ENCODE data around the gene FAM193A.
"Not testable (repeated sequence)": the region's sequence is repeated elsewhere in the genome, so short reads cannot be mapped to it uniquely, and the experiment has no call there.

Gene FAM193A

GRCh38 chr4:2574863-2575262 is 38.4 kb downstream of the FAM193A start:
- no peak for DNase-seq

DNA sequence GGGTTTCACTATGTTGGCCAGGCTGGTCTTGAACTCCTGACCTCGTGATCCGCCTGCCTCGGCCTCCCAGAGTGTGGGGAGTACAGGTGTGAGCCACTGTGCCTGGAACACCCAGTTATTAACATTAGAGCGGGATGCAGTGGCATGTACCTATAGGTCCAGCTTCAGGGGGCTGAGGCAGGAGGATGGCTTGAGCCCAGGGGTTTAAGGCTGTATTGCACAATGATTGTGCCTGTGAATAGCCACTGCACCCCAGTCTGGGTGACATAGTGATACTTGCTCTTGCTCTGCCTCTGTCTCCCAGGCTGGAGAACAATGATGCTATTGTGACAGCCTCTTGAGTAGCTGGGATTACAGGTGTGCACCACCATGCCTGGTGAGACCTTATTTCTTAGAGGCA is 39.8 kb downstream of the FAM193A start:
- DNase-seq, result no peak

DNA sequence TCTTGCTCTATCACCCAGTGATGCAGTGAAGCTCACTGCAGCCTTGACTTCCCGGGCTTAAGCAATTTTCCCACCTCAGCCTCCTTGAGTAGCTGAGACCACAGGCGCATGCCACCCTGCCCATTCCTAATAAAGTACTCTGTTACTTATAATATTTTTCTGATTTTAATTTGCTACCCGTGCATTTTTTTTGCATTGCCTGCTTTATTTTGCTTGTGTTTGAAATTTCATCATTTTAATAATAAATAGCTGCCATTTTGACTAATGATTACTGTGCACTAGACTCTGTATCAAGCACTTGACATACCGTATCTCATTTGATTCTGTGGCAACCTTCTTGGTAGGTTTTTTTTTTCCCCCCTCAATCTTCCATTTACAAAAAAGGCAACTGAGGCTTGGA is 41.7 kb downstream of the FAM193A start:
- DNase-seq, result no peak

DNA sequence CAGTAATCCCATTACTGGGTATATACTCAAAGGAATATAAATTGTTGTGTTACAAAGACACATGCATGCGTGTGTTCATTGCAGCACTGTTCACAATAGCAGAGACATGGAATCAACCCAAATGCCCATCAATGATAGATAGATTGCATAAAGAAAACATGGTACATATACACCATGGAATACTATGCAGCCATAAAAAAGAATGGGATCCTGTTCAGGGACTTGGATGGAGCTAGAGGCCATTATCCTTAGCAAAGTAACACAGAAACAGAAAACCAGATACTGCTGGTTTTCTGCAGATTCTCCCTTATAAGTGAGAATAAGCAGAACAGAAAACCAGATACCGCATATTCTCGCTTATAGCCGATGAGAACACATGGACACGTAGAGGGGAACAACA is 43.5 kb downstream of the FAM193A start:
- DNase-seq, result no peak

- no peak for DNase-seq
Measured at GRCh38 chr4:2583092-2583491, 46.6 kb downstream of the FAM193A start.

DNA sequence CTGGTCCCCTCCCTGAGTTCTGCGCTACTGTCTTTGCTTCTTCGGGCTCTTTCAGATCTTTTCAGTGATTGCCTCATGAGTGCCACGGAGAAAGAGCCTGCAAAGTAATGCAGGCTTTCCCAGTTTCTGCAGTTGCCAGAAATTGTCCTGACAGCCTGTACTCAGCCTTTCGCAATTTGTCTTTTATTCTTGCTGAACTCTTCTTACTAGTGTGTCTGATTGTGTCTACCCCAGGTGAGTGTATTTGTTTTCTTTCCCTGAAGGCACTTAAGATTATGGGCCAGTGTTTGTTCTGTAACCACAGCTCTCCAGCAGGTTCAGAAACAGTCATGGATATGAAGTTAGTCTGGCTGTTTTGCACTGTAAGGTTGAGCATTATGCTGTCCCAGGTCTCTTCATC is 47.1 kb downstream of the FAM193A start:
- DNase-seq, result no peak

DNA sequence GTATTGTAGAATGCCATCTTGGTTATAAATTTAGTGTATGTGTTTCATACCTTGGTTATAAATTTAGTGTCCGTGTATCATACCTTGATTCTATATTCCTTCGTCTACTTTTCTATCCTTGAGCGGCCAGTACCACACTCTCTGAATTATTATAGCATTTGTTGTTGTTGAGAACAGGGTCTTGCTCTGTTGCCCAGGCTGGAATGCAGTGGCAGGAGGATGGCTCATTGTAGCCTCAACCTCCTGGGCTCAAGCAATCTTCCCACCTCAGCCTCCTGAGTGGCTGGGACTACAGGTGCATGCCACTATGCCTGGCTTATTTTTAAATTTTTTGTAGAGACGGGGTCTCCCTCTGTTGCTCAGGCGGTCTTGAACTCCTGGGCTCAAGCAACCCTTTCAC is 50.1 kb downstream of the FAM193A start:
- no peak for DNase-seq

- no peak for DNase-seq
Measured at GRCh38 chr4:2587213-2587823, 50.9 kb downstream of the FAM193A start.

GRCh38 chr4:2588259-2588658 is 51.8 kb downstream of the FAM193A start:
- DNase-seq, result no peak

DNA sequence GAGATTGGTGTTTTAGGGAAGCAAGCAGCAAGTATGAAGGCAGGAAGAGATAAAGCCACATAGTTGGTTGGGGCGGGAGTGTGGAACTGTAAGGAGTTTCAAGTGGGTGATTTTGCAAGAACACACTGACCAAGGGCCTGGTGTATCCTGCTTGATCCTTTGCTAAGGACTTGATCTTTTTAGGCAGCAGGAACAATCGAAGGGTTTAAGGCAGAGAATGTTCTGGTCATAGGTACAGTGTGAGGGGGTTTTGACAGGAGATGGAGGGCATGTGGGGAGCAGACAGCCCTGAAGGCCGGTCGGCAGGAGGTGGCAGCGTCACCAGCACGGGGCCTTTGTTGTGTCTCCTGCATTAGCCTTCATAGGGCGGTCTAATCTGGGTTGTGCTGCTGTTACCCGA is 54.7 kb downstream of the FAM193A start:
- DNase-seq, result no peak

DNA sequence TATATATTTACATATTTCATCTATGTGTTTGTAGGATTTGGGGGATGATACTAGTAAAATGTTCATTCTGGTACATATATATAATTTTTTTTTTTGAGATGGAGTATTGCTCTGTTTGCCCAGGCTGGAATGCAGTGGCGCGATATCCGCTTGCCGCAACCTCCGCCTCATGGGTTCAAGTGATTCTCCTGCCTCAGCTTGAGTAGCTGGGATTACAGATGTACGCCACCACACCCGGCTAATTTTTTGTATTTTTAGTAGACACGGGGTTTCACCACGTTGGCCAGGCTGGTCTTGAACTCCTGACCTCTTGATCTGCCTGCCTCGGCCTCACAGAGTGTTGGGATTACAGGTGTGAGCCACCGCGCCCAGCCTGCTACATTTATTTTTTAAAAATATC is 55.6 kb downstream of the FAM193A start:
- not testable (repeated sequence) for DNase-seq

DNA sequence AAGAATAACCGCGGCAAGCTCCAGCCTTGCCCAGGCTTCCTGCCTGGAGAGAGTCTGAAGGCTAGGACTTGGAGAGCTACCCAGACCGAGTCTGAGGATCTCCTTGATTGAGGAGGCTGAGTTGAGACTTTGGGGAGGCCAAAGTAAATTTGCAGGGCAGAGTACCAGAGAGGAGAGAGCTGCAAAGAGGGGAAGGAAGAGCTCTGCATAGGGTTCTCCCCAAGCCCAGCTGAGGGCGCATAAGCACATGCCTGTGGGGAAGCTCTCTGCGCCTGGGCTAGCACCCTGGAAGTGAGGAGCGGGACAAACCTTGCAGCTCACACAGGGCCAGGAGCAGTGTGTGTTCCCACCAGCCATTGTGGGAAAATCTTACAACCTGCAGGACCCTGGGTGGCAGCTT is 56.1 kb downstream of the FAM193A start:
- no peak for DNase-seq

DNA sequence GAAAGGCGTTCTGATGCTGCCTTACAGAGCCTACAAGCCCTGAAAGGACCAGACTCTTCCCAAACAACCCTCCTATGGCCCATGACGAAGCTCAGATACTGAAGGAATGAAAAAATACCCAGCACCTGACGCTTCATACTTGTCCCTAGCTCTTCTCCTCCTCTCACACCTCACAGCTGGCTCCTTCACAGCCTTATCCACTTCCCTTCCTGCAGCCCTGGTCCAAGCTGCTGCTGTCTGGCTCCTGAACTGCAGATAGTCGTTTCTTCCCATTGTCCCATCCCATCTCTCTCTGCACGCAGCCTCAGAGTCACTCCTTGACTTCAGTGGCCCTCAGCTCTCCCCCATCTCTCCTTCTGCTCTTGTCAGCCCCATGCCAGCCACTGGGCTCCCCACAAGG is 56.6 kb downstream of the FAM193A start:
- no peak for DNase-seq

GRCh38 chr4:2595436-2595835 is 59.0 kb downstream of the FAM193A start:
- DNase-seq, result no peak

- no peak for DNase-seq
Measured at GRCh38 chr4:2595952-2596552, 59.6 kb downstream of the FAM193A start.

GRCh38 chr4:2596611-2597010 is 60.2 kb downstream of the FAM193A start:
- no peak for DNase-seq

GRCh38 chr4:2598511-2599303 is 62.3 kb downstream of the FAM193A start:
- DNase-seq, result no peak

DNA sequence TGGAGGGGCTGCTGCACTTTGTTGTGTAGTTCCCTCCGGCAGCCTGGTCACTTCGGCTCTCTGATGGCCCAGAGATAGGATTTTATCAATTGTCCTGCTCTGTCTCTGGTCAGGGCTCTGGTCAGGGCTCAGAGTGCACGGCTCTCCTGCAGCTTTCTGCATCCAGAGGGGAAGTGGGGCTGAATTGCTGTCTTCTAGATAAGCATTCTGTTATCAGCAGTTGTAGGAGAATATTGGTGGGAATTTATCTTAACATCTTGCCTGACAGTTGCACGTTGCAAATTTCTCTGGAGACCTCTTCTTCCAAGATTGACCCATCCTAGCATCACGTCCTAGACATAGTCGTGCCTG is 62.8 kb downstream of the FAM193A start:
- no peak for DNase-seq

GRCh38 chr4:2600878-2601277 is 64.4 kb downstream of the FAM193A start:
- DNase-seq, result no peak

DNA sequence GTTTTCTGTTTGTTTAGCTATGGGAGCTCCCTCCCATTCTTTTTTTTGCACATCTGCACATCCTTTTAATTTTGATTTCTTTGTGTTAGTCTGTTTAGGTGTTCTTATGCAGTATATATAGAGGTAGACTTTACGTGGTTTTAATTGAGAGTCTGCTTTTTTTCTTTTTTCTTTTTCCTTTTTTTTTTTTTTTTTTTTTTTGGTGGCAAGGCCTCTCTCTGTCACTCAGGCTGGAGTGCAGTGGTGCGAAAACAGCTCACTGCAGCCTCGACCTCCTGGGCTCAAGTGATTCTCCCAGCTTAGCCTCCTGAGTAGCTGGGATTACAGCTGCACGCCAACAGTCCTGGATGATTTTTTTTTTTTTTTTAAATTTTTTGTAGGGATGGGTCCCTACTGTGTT is 68.2 kb downstream of the FAM193A start:
- no peak for DNase-seq

DNA sequence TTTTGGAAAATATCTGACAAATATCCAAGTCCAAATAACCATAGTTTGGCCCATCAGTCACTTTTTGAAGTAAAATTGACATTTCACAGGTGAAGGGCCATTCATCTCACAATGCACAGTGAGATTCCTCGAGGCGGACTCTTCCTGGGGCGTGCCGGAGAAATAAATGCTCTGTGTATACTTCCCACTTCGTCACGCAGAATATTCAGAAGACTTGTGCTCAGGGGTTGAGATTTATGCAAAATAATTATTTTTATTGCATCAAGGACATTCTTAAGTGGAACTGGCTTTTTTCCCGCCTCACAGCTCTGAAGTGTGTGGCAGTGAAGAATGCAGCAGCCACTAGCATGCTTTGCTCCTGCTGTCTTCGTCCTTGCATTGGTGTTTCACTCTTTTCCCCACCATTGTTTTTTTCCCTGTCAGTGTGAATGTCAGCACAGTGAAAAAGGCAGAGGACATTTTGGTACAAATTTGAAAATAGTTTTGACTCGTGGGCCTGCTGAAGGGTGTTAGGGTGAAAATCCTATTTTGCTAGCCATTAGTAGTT is 70.6 kb downstream of the FAM193A start:
- no peak for DNase-seq

DNA sequence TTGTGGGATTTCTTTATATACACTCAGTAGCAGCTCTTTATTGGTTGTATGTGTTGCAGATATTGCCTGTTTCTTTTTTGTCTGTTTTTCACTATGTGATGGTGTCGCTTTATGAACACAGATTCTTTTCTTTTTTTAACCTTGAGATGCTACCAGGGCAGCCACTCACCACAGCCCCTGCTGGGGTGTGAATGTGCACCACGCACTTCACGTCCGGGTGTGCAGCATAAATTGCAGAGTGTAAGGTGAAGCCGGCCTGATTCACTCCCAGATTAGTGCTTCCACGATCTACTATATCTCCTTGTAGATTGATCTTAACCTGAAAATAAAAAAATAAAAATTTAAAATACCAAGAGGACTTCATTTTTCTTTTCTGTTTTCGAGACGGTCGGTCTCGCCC is 71.4 kb downstream of the FAM193A start:
- DNase-seq, result no peak

- DNase-seq, result no peak
Measured at GRCh38 chr4:2608291-2608690, 71.8 kb downstream of the FAM193A start.

DNA sequence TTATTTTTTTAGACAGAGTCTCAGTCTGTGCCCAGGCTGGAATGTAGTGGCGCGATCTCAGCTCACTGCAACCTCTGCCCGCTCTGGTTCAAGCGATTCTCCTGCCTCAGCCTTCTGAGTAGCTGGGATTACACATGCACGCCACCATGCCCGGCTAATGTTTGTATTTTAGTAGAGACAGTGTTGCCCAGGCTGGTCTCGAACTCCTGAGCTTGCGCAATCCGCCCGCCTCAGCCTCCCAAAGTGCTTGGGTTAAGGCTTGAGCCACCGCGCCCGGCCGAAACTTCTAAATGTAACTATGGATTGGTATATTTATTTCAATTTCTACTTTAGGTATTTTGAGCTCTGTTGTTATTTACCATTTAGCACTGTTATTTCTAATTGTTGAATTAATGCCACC is 79.4 kb downstream of the FAM193A start:
- no peak for DNase-seq

Measured in stimulated activated naive CD4-positive, alpha-beta T cell treated with Interleukin-2 at 50 U/mL for 16 hours (primary cell).